Glutamatergic neuron (in vitro differentiated cells): ENCODE measurements around the gene R3HDM2. TPM values are rescaled to one million over a fixed set of nuclear protein-coding genes. Genes with fewer than 3 reads are reported as not detected.

Source experiments
- DNase-seq: peaks from one replicate; pipeline ENCODE4 v3.0.0; 2022
- H3K27ac Mint-ChIP-seq: one replicate; pipeline ENCODE4 v1.8.0; 2020; ENCODE audit warnings: mild to moderate bottlenecking, mixed read lengths, inconsistent platforms; ENCODE audit not compliant: unreplicated experiment
- H3K27me3 Mint-ChIP-seq: one replicate; pipeline ENCODE4 v1.8.0; 2020; ENCODE audit warnings: mild to moderate bottlenecking, moderate library complexity, mixed read lengths, inconsistent platforms; ENCODE audit not compliant: unreplicated experiment
- H3K36me3 Mint-ChIP-seq: one replicate; pipeline ENCODE4 v1.8.0; 2020; ENCODE audit warnings: mild to moderate bottlenecking, mixed read lengths, inconsistent platforms; ENCODE audit not compliant: unreplicated experiment
- H3K4me1 Mint-ChIP-seq: one replicate; pipeline ENCODE4 v1.8.0; 2020; ENCODE audit warnings: mild to moderate bottlenecking, low read depth, mixed read lengths, inconsistent platforms; ENCODE audit not compliant: unreplicated experiment
- H3K4me3 Mint-ChIP-seq: one replicate; pipeline ENCODE4 v1.8.0; 2020; ENCODE audit warnings: mild to moderate bottlenecking, mixed read lengths, inconsistent platforms; ENCODE audit not compliant: unreplicated experiment
- H3K9me3 Mint-ChIP-seq: one replicate; pipeline ENCODE4 v1.8.0; 2020; ENCODE audit warnings: mild to moderate bottlenecking, moderate library complexity, mixed read lengths, inconsistent platforms; ENCODE audit not compliant: unreplicated experiment
- total RNA-seq: library from RNA; stranded (reverse); fragmentation: NEBNext Ultra II Directional; extraction: Animal tissue kit (Norgen Biotek cat#: 25700); gene quantifications from one replicate; pipeline ENCODE4 v1.2.1, GENCODE V29; 2021; ENCODE audit not compliant: unreplicated experiment
- TF ChIP-seq, protein P1 (sequence below): fragments of 200-600 bp; sonication (generic); IDR thresholded peaks from one replicate; pipeline ENCODE4 v1.5.0; 2021; ENCODE audit not compliant: partially characterized antibody, unreplicated experiment

The R3HDM2 gene
- total RNA-seq, 1 donor from 2014 or later, result 106 TPM

DNA sequence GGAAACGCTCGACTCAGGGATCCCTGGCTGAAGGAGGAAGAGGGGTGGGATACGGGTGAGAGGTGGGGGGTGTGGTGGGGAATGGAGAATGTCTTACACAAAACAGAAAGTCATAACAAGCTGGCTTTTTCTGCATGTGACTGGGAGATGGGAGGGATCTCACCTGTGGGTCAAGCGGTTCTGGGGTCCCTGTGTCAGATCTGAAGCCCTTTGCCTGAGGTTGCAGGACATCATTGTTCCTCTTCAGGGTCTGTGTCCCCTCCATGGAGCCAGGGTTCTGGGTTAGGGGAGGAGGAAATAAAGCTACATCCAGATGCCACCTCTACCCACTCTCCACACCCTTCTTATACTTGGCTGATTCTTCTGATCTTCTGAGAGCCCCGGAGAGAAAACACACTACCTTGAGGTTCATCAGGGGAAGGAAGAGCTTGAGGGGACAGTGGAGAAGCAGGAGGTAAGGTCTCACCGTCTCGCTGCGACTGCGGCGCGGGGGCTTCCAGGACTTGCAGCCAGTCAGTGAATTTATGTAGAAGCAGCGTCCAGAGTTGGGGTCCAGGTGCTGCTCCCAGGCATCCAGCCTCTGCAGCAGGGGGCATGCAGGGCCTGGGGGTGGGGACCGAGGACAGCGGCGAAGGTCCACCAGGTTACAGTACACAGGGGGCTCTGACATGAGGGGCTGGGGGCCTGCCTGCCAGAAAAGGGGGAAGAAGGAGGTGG is 46.3 kb upstream of the R3HDM2 start:
- no peak overlapping the region for H3K4me3 Mint-ChIP-seq
- peaks cover 31% of the 10 kb centered on the region for H3K36me3 Mint-ChIP-seq
- H3K4me1 Mint-ChIP-seq, result peaks cover 3% of the 10 kb centered on the region
- peaks cover 13% of the 10 kb centered on the region for H3K27me3 Mint-ChIP-seq
- H3K27ac Mint-ChIP-seq, result no peak overlapping the region
- TF ChIP-seq, protein P1, sequence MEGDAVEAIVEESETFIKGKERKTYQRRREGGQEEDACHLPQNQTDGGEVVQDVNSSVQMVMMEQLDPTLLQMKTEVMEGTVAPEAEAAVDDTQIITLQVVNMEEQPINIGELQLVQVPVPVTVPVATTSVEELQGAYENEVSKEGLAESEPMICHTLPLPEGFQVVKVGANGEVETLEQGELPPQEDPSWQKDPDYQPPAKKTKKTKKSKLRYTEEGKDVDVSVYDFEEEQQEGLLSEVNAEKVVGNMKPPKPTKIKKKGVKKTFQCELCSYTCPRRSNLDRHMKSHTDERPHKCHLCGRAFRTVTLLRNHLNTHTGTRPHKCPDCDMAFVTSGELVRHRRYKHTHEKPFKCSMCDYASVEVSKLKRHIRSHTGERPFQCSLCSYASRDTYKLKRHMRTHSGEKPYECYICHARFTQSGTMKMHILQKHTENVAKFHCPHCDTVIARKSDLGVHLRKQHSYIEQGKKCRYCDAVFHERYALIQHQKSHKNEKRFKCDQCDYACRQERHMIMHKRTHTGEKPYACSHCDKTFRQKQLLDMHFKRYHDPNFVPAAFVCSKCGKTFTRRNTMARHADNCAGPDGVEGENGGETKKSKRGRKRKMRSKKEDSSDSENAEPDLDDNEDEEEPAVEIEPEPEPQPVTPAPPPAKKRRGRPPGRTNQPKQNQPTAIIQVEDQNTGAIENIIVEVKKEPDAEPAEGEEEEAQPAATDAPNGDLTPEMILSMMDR, result no peak
- DNase-seq, result no peak
- H3K9me3 Mint-ChIP-seq, result peaks cover 5% of the 10 kb centered on the region

DNA sequence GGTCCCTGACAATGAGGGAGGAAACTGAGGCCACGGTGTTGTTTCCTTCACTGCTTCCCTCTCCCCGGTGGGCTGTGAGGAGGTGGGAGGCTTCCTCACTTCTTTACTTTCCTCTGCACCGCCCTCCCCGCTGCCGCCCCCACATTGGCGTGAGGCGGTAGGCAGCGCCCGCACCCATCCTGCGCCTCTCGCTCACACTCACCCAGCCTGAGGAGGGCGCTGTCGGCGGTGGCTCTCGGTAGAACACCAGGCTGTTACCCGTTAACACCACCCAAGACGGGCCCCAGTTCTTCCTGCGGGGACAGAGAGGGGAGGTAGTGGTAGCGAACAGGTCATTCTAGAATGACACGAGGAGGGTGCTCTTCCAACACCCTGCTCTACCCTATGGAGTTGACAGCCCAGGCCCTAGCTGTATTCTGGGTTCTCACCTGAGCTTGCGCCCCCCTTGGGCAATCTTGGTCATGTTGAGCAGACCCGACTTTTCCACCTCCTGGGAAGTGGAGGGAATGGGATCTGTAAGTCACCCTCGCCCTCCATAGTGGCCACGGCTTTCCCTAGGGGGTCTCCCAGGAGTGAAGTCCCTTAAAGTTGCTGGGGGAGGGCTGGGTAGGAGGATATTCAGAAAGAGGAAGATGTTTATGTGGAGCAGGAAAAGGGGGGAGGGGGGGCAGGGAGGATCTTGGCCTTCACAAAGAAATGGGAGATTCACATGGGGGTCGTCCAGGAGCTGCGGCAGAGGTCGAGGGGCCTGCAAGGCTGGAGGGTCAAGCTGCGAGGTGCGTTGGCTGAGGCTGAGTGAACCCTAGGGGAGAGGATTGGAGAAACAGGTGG is 45.5 kb upstream of the R3HDM2 start:
- TF ChIP-seq, protein P1, result peak; percentile 13
- H3K9me3 Mint-ChIP-seq, result peaks cover 5% of the 10 kb centered on the region
- H3K27me3 Mint-ChIP-seq, result peaks cover 13% of the 10 kb centered on the region
- H3K27ac Mint-ChIP-seq, result no peak overlapping the region
- DNase-seq, result no peak
- peaks cover 31% of the 10 kb centered on the region for H3K36me3 Mint-ChIP-seq
- peaks cover 3% of the 10 kb centered on the region for H3K4me1 Mint-ChIP-seq
- no peak overlapping the region for H3K4me3 Mint-ChIP-seq

DNA sequence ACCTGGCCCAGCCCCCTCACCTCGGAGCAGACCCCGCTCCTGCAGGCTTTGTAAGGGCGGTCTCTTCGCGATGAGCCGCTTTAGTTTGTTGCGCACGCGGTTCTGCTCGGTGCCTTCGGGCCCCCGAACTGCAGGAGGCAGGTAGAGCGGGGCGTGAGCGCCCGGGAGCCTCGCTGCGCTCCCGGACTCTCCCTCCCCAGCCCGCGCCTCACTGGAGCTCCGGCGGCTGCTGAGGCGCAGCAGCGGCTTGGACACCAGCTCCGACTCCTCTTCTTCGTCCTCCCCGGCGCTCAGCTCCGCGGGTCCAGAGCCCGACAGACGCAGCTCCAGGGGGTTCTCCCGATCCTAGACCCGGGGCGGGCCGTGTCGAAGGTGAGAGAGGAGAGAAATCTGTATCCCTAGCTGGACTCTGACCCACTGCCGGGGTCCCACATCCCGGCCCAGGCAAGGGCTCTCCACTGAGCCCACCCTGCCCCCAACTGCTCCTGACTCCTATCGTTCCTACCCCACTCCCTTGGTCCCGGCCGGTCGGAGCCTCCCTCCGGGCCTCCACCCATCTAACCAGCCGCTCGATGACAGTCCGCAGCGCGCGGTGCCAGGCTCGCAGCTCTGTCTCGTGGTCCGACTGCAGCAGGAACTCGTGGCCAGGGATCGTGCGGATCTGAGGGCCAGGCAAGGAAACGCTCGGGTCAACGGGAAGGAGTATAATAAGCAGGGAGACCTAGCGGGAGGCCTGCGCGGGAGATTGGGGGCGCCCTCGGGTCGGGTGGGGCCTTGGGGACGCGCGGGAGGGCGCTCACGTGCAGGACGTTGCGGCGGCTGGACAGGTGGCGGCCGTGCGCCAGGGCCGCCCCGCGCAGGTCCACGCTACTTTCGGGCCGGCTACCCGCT is 44.7 kb upstream of the R3HDM2 start:
- H3K4me3 Mint-ChIP-seq, result no peak overlapping the region
- TF ChIP-seq, protein P1, result no peak
- H3K36me3 Mint-ChIP-seq, result peaks cover 31% of the 10 kb centered on the region
- H3K27ac Mint-ChIP-seq, result no peak overlapping the region
- H3K9me3 Mint-ChIP-seq, result peaks cover 3% of the 10 kb centered on the region
- peaks cover 3% of the 10 kb centered on the region for H3K4me1 Mint-ChIP-seq
- H3K27me3 Mint-ChIP-seq, result peaks cover 13% of the 10 kb centered on the region
- DNase-seq, result peak; percentile 35

DNA sequence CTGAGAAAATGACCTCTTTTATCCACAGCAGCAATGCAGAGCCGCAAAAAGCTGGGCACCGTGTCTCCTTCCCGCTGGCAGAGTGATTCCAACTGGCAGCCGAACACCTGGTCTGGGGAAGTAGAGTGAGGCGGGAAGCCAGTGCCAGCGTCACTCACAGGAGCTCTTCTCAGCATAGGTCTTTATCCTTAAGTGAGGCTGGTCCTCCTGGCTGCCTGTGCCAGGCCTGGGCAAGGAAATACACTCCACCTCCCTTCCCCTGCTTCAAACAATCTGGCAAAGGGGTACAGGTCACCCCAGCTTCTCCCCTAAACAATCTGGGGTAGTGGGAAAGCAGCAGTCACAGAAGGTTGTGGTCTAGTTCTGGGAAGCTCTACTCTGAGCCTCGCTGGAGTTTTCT is 44.0 kb upstream of the R3HDM2 start:
- Mint-ChIP-seq H3K27ac (no peak overlapping the region), H3K4me3 (no peak overlapping the region), H3K36me3 (peaks cover 31% of the 10 kb centered on the region), H3K27me3 (peaks cover 13% of the 10 kb centered on the region), H3K9me3 (peaks cover 3% of the 10 kb centered on the region), H3K4me1 (peaks cover 3% of the 10 kb centered on the region)
- TF ChIP-seq, protein P1, result no peak
- no peak for DNase-seq
